RWPE1 (cell line): ENCODE measurements around the gene NKX2-4.

Experiments used
- CTCF ChIA-PET: fragments of 350-600 bp; sonication (Branson Sonifier 250); formaldehyde crosslinking; extraction: SDS; loops from one replicate; lab custom pipeline; 2021; lab: Yijun Ruan, JAX
- POLR2A ChIA-PET: fragments of 400-600 bp; formaldehyde crosslinking; extraction: SDS; loops from one replicate; lab custom pipeline; 2020; ENCODE audit warnings: antibody characterized with exemption; ENCODE audit not compliant: low non-redundant PET; lab: Yijun Ruan, JAX
- DNase-seq: peaks from one replicate; pipeline ENCODE4 v3.0.0; 2012; ENCODE audit warnings: low spot score
- H3K27ac ChIP-seq: fragments of 450-650 bp; 2 replicates; pipeline ENCODE4 v1.5.1; 2017
- TF ChIP-seq, protein P1 (sequence below): fragments of 450-650 bp; conservative IDR thresholded peaks from 2 replicates; pipeline ENCODE4 v1.5.1; 2017; ENCODE audit warnings: low read depth, mild to moderate bottlenecking

The NKX2-4 gene

DNA sequence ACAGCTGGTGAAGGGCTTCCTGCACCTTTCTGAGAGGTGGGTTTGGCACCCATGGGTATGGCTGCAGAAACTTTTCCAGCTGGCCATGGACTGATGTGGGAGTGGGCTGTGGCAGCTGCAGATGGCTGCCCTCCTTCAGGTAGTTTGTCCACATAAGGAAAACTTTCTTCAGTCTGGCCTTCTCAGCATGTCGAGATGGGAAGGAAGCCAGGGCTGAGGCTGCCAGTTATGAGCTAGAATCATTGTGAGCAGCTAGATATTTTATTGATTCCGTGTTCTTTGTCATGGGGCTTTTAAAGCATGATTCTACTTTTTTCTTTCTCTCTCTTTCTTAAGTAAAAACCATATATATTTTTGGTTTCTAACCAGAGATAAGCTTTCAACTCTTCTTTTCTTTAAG, 16.6 kb downstream of the NKX2-4 start:
- ChIA-PET POLR2A (no interaction called here), CTCF (no interaction called here)
- TF ChIP-seq, protein P1, sequence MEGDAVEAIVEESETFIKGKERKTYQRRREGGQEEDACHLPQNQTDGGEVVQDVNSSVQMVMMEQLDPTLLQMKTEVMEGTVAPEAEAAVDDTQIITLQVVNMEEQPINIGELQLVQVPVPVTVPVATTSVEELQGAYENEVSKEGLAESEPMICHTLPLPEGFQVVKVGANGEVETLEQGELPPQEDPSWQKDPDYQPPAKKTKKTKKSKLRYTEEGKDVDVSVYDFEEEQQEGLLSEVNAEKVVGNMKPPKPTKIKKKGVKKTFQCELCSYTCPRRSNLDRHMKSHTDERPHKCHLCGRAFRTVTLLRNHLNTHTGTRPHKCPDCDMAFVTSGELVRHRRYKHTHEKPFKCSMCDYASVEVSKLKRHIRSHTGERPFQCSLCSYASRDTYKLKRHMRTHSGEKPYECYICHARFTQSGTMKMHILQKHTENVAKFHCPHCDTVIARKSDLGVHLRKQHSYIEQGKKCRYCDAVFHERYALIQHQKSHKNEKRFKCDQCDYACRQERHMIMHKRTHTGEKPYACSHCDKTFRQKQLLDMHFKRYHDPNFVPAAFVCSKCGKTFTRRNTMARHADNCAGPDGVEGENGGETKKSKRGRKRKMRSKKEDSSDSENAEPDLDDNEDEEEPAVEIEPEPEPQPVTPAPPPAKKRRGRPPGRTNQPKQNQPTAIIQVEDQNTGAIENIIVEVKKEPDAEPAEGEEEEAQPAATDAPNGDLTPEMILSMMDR = no peak
- no peak for DNase-seq
- no peak overlapping the region for H3K27ac ChIP-seq

DNA sequence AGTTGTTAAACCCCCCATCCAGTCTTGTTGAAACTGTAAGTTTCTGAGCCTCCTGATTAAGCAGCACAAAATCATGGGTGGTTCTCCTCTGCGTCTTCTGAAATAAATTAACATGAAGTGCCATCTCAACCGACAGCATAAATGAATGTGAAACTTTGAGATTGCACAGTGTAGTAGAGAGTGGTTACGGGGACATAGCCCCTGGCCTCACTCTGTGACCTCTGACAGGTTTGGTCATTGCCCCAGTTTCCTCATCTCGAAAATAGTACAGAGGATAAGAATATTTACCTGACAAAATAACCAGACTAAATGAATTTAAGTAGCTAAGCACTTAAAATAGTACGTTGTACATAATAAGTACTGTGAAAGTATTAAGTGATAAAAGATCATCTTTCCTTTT, 19.1 kb downstream of the NKX2-4 start:
- no peak overlapping the region for H3K27ac ChIP-seq
- ChIA-PET CTCF (no interaction called here), POLR2A (no interaction called here)
- no peak for DNase-seq
- TF ChIP-seq, protein P1 = no peak

DNA sequence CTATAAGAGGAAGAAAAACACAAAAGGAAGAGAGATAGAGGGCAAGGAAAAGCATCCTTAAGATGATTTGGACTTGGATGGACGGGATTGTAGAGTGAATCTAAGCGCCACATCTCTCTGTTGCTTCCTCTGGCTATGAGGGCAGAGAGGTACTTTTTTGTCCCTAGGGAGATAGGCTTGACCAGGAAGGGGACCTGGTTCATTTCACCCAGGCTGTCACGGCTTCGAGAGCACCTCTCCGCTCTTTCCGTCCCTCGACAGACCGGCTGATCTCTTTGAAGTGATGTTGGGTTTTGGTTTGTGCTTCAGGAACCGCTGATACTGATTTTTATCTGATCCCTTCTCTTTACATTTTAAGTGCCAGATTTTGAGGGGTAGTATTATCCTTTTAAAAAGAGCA, 19.6 kb downstream of the NKX2-4 start:
- no peak overlapping the region for H3K27ac ChIP-seq
- ChIA-PET CTCF (no interaction called here), POLR2A (no interaction called here)
- DNase-seq = no peak
- TF ChIP-seq, protein P1 = no peak

DNA sequence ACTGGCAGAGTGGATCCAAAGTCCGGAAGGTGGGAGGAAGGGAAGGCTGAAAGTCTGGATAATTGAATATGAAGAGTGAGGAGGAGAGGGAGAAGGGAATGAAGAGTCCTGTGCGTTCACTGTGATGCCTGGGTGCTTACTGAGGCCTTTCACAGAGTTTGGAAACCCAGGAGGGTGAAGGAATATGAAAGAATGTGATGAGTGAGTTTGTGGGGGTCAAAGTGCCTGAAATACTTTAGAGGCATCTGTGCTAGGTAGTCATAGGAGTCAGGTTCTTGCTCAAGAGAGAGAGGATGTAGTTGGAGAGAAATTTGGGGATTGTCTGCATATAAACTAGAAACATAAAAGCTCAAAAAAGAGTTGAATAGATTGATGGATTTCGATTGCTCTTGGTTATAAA, 20.7 kb downstream of the NKX2-4 start:
- no peak for DNase-seq
- TF ChIP-seq, protein P1 = no peak
- ChIA-PET POLR2A (no interaction called here), CTCF (no interaction called here)
- no peak overlapping the region for H3K27ac ChIP-seq

DNA sequence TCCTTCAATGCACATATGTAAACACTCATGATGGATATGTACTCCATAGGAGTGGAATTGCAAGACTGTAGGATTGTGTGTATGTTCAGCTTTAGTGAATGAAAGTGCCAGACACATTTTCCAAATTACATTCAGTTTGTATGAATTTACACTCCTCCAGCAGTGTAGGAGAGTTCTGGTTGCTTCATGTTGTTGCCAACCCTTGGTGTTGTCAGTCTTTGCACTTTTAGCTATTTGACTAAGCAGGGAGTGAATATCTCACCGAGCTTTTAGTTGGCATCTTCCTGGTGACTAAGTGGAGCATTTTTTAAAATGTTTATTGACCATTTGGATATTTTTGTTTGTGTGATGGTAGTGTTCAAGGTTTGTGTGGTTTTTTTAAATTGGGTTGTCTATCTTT, 23.9 kb downstream of the NKX2-4 start:
- CTCF ChIA-PET = interaction anchor here (0.5 to 1.3 kb wide), 2 partner anchors 41 to 132 kb away, joined by 3 to 4 read pairs; no protein-coding TSS in a partner anchor
- no peak overlapping the region for H3K27ac ChIP-seq
- POLR2A ChIA-PET = no interaction called here
- TF ChIP-seq, protein P1 = no peak
- no peak for DNase-seq

DNA sequence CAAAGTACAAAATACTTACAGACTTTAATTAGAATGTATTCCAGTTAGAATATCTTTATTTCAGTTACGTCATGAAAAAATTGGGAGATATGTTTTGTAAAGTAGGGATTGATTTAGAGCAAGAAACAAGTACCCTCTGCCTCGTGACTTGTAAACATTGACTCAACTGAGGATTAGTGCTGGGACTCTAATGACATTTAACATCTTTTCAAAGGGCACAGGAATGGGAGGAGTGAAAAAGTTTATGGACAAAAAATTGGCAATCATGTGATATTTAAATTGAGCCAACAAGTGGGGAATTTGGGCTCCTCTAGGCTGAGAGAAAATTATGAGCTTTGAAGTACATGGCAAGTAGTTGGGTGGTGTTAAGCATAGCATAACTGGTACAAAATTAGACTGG, 25.3 kb downstream of the NKX2-4 start:
- POLR2A ChIA-PET = no interaction called here
- CTCF ChIA-PET = interaction anchor here (1.3 kb wide), 1 partner anchor 133 kb away, joined by 4 read pairs; no protein-coding TSS in a partner anchor

More for the DNA sequence above, 25.3 kb downstream of the NKX2-4 start:
- TF ChIP-seq, protein P1 = no peak
- no peak overlapping the region for H3K27ac ChIP-seq
- no peak for DNase-seq
